WTC11 (cell line): ENCODE results near the gene ERG28. TPM values are rescaled to one million over a fixed set of nuclear protein-coding genes. Genes with fewer than 3 reads are reported as not detected.

Source experiments
- ATAC-seq: fragments of 200-7000 bp; cut with Tn5 transposase; 2 replicates; pipeline ENCODE4 v1.10.0; 2021; ENCODE audit warnings: mild to moderate bottlenecking, moderate library complexity
- CTCF ChIA-PET: fragments of 300-600 bp; sonication (Branson Sonifier 250); formaldehyde crosslinking; loops from one replicate; lab custom pipeline; 2021; ENCODE audit warnings: antibody characterized with exemption; lab: Charles Lee
- POLR2A ChIA-PET: fragments of 350-600 bp; sonication (Branson Sonifier 250); formaldehyde crosslinking; loops from one replicate; lab custom pipeline; 2021; ENCODE audit warnings: antibody characterized with exemption; lab: Charles Lee
- DNase-seq: peaks from one replicate; pipeline ENCODE4 v3.0.0; 2021; ENCODE audit warnings: low spot score
- H3K27ac Mint-ChIP-seq: 2 replicates; pipeline ENCODE4 v1.8.0; 2021; ENCODE audit warnings: mixed read lengths
- H3K27me3 Mint-ChIP-seq: 2 replicates; pipeline ENCODE4 v1.8.0; 2021; ENCODE audit warnings: low read depth, mild to moderate bottlenecking, moderate library complexity, mixed read lengths
- H3K36me3 Mint-ChIP-seq: 2 replicates; pipeline ENCODE4 v1.8.0; 2021; ENCODE audit warnings: mixed read lengths
- H3K4me1 Mint-ChIP-seq: 2 replicates; pipeline ENCODE4 v1.8.0; 2022; ENCODE audit warnings: mixed read lengths
- H3K4me3 Mint-ChIP-seq: 2 replicates; pipeline ENCODE4 v1.8.0; 2021; ENCODE audit warnings: mild to moderate bottlenecking, moderate library complexity, mixed read lengths
- H3K9me3 Mint-ChIP-seq: 2 replicates; pipeline ENCODE4 v1.8.0; 2021; ENCODE audit warnings: mixed read lengths
- ATF1 ChIP-seq: sonication (generic); formaldehyde crosslinking; IDR thresholded peaks from 2 replicates; pipeline ENCODE4 v1.8.1; 2023; ENCODE audit warnings: mild to moderate bottlenecking, moderate library complexity, missing genetic modification reagents
- ATF2 ChIP-seq: sonication (generic); formaldehyde crosslinking; IDR thresholded peaks from 2 replicates; pipeline ENCODE4 v1.8.1; 2022; ENCODE audit warnings: low read depth, missing genetic modification reagents, borderline replicate concordance
- CDX4 ChIP-seq: fragments of 250-450 bp; sonication (Bioruptor Pico); IDR thresholded peaks from 2 replicates; pipeline ENCODE4 v1.9.0; 2021; ENCODE audit warnings: moderate library complexity, mild to moderate bottlenecking, inconsistent platforms, borderline replicate concordance
- CREM ChIP-seq: sonication (generic); formaldehyde crosslinking; IDR thresholded peaks from 2 replicates; pipeline ENCODE4 v1.8.1; 2022; ENCODE audit warnings: mild to moderate bottlenecking, missing genetic modification reagents, moderate library complexity
- ESRRA ChIP-seq: sonication (generic); formaldehyde crosslinking; IDR thresholded peaks from 2 replicates; pipeline ENCODE4 v1.8.1; 2022; ENCODE audit warnings: mild to moderate bottlenecking, missing genetic modification reagents, borderline replicate concordance
- FOXK1 ChIP-seq: sonication (generic); formaldehyde crosslinking; IDR thresholded peaks from 2 replicates; pipeline ENCODE4 v1.8.0; 2022; ENCODE audit warnings: mild to moderate bottlenecking, moderate library complexity, missing genetic modification reagents
- JUN ChIP-seq: sonication (generic); formaldehyde crosslinking; IDR thresholded peaks from 2 replicates; pipeline ENCODE4 v1.8.0; 2023; ENCODE audit warnings: mild to moderate bottlenecking, missing genetic modification reagents
- KAT7 ChIP-seq: sonication (generic); formaldehyde crosslinking; IDR thresholded peaks from 2 replicates; pipeline ENCODE4 v1.8.1; 2023; ENCODE audit warnings: missing genetic modification reagents, mild to moderate bottlenecking, borderline replicate concordance
- NFE2L1 ChIP-seq: sonication (generic); formaldehyde crosslinking; IDR thresholded peaks from 2 replicates; pipeline ENCODE4 v1.8.1; 2023; ENCODE audit warnings: missing genetic modification reagents
- NFYB ChIP-seq: sonication (generic); formaldehyde crosslinking; conservative IDR thresholded peaks from 2 replicates; pipeline ENCODE4 v1.8.0; 2022; ENCODE audit warnings: low read depth, missing genetic modification reagents
- NR3C1 ChIP-seq: sonication (generic); formaldehyde crosslinking; conservative IDR thresholded peaks from 2 replicates; pipeline ENCODE4 v1.8.1; 2023; ENCODE audit warnings: low read depth, mild to moderate bottlenecking, missing genetic modification reagents
- OVOL2 ChIP-seq: fragments of 250-450 bp; sonication (Bioruptor Pico); IDR thresholded peaks from 2 replicates; pipeline ENCODE4 v1.9.0; 2021; ENCODE audit warnings: mild to moderate bottlenecking, borderline replicate concordance
- SMAD4 ChIP-seq: sonication (generic); formaldehyde crosslinking; IDR thresholded peaks from 2 replicates; pipeline ENCODE4 v1.8.0; 2022; ENCODE audit warnings: mild to moderate bottlenecking, missing genetic modification reagents
- SP1 ChIP-seq: sonication (generic); formaldehyde crosslinking; conservative IDR thresholded peaks from 2 replicates; pipeline ENCODE4 v1.8.1; 2022; ENCODE audit warnings: missing genetic modification reagents
- TCF7 ChIP-seq: sonication (generic); formaldehyde crosslinking; IDR thresholded peaks from 2 replicates; pipeline ENCODE4 v1.8.0; 2022; ENCODE audit warnings: mild to moderate bottlenecking, low read depth, missing genetic modification reagents, moderate library complexity
- ZBTB43 ChIP-seq: sonication (generic); formaldehyde crosslinking; IDR thresholded peaks from 2 replicates; pipeline ENCODE4 v1.8.1; 2023; ENCODE audit warnings: mild to moderate bottlenecking, missing genetic modification reagents
- ZNF121 ChIP-seq: sonication (generic); formaldehyde crosslinking; IDR thresholded peaks from 2 replicates; pipeline ENCODE4 v1.8.0; 2023; ENCODE audit warnings: missing genetic modification reagents
- ZNF263 ChIP-seq: sonication (generic); formaldehyde crosslinking; IDR thresholded peaks from 2 replicates; pipeline ENCODE4 v1.8.1; 2022; ENCODE audit warnings: low read depth, mild to moderate bottlenecking, moderate library complexity, missing genetic modification reagents
- ZNF425 ChIP-seq: fragments of 250-450 bp; sonication (Bioruptor Pico); conservative IDR thresholded peaks from 2 replicates; pipeline ENCODE4 v1.9.0; 2021; ENCODE audit warnings: mild to moderate bottlenecking
- ZNF512 ChIP-seq: sonication (generic); formaldehyde crosslinking; IDR thresholded peaks from 2 replicates; pipeline ENCODE4 v1.8.1; 2022; ENCODE audit warnings: missing genetic modification reagents, borderline replicate concordance
- ZNF532 ChIP-seq: fragments of 250-450 bp; sonication (Bioruptor Pico); IDR thresholded peaks from 2 replicates; pipeline ENCODE4 v1.9.0; 2021; ENCODE audit warnings: mild to moderate bottlenecking, borderline replicate concordance
- ZNF671 ChIP-seq: fragments of 250-450 bp; sonication (Bioruptor Pico); IDR thresholded peaks from 2 replicates; pipeline ENCODE4 v1.8.0; 2021; ENCODE audit warnings: mild to moderate bottlenecking
- ZSCAN18 ChIP-seq: fragments of 250-450 bp; sonication (Bioruptor Pico); IDR thresholded peaks from 2 replicates; pipeline ENCODE4 v2.1.2; 2022; ENCODE audit warnings: mild to moderate bottlenecking, moderate library complexity
- total RNA-seq: library from RNA; stranded (reverse); gene quantifications from 3 replicates; pipeline ENCODE4 v1.2.3, GENCODE V29; 2021

ERG28 gene
- total RNA-seq, 1 experiment from 2014 or later, result 27.9 TPM

GRCh38 chr14:75607044-75607443, 53.6 kb downstream of the ERG28 start:
- DNase-seq (no peak), ATAC-seq (no peak)
- H3K36me3 Mint-ChIP-seq, result no peaks in the 10 kb centered on the region
- no peaks in the 10 kb centered on the region for H3K27me3 Mint-ChIP-seq
- no peaks in the 10 kb centered on the region for H3K9me3 Mint-ChIP-seq
- POLR2A ChIA-PET, result no interaction called here
- H3K27ac Mint-ChIP-seq, result no peak overlapping the region
- H3K4me1 Mint-ChIP-seq, result peaks cover 10% of the 10 kb centered on the region
- no peak overlapping the region for H3K4me3 Mint-ChIP-seq
- no peak for TF ChIP-seq ZBTB43
- TF ChIP-seq SMAD4 (CRISPR knock-in tag), result no peak
- no peak for TF ChIP-seq ZNF671
- no peak for TF ChIP-seq NR3C1 (CRISPR knock-in tag)
- no peak for TF ChIP-seq ESRRA
- TF ChIP-seq ZNF512 (CRISPR knock-in tag), result no peak
- TF ChIP-seq TCF7 (CRISPR knock-in tag), result no peak
- TF ChIP-seq ATF2 (CRISPR knock-in tag), result no peak
- TF ChIP-seq, all 79 proteins: peak for 0
- CTCF ChIA-PET, result no interaction called here

GRCh38 chr14:75605916-75606315, 54.8 kb downstream of the ERG28 start:
- H3K9me3 Mint-ChIP-seq, result no peaks in the 10 kb centered on the region
- ATAC-seq, result no peak
- no peak overlapping the region for H3K4me3 Mint-ChIP-seq
- H3K27me3 Mint-ChIP-seq, result no peaks in the 10 kb centered on the region
- no peak for DNase-seq
- ChIA-PET POLR2A (no interaction called here), CTCF (interaction anchor here (0.6 to 1.1 kb wide), 4 partner anchors 28 to 48 kb away, joined by 3 to 4 read pairs (median 3); no protein-coding TSS in a partner anchor)
- H3K36me3 Mint-ChIP-seq, result no peaks in the 10 kb centered on the region
- peaks cover 13% of the 10 kb centered on the region for H3K4me1 Mint-ChIP-seq
- H3K27ac Mint-ChIP-seq, result no peak overlapping the region
- TF ChIP-seq OVOL2 (CRISPR knock-in tag) (no peak), ZNF121 (no peak), FOXK1 (no peak), SP1 (CRISPR knock-in tag) (no peak), JUN (CRISPR knock-in tag) (no peak), CREM (CRISPR knock-in tag) (no peak), NFYB (CRISPR knock-in tag) (no peak), NFE2L1 (no peak), ZSCAN18 (no peak), CDX4 (no peak), KAT7 (CRISPR knock-in tag) (no peak), ATF1 (CRISPR knock-in tag) (no peak), ZNF425 (CRISPR knock-in tag) (no peak), ZNF263 (no peak), ZNF532 (CRISPR knock-in tag) (no peak)
